LoVo (cell line): ENCODE results near the gene CLINT1.

Experiments
- DNase-seq: peaks from one replicate; pipeline ENCODE4 v3.0.0-alpha.2; 2016; ENCODE audit warnings: low spot score

Gene CLINT1

DNA sequence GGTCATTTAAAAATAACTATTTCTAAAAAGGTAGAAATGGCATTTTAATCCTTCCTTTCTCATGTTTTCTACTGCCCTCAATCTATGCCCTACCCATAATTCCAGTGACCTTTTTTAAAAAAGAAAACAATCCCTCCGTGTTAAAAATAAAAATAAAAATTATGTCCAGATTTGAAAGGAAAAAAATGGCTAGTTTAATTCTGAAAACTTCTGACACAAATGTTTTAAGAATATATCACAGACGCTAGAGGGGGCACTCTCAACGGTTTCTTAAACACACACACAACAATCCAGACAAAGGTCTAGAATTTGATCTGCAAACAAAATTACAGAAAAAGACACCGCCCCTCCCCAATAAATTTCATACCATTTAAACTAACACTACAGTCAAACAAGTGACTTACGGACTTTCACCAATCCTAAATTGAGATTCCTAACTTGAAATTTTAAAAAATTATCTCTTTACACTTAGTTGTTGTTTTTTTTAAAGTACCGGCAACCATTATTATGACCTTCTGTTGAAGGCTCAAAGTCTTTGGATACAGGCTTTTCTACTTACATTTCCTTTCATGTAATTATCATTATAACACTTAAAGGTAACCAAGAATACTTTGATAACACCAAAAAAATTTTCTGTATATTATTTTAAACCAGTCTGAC lies 38.2 kb downstream of the CLINT1 start:
- DNase-seq: peak; percentile 49

DNA sequence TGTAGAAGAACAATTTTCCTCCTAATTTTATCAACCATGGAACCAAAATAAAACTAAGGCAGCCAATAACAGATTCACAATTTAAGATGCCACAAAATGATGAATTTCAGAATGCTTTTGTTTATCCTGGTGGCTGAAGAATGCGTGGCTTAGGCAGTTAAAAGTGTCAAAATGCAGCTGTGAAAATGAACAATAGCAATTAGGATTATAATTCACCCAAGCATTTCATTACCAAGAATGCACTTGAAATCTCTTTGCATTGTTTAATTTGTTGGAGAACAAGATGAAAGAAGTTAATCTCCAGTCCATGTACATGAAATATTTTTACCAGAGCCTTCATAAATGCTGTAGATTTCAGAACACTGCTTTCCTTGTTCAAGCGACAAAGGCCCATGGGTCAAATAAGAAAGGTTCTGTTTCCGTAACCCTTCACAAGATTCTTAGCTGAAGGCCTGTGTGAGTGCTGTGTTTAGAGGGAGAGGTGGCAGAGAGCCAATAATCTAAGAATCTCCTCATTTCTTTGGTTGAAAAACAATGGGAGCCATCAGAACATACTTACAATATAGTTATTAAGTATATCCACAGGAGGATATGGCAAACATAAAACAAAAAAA lies 39.3 kb downstream of the CLINT1 start:
- no peak for DNase-seq

DNA sequence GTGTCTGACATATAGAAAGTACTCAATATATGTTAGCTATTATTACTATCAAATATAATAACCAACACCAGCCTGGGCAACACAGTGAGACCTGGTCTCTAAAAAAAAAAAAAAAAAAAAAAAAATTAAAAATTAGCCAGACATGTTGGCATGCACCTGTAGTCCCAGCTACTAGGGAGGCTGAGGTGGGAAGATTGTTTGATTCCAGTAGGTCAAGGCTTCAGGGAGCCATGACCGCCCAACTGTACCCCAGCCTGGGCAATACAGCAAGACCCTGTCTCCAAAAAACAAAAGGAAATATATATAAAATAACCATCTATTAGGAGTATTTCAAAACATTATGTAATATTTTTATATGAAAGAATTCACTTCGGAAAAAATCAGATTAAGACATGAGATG lies 40.6 kb downstream of the CLINT1 start:
- no peak for DNase-seq

DNA sequence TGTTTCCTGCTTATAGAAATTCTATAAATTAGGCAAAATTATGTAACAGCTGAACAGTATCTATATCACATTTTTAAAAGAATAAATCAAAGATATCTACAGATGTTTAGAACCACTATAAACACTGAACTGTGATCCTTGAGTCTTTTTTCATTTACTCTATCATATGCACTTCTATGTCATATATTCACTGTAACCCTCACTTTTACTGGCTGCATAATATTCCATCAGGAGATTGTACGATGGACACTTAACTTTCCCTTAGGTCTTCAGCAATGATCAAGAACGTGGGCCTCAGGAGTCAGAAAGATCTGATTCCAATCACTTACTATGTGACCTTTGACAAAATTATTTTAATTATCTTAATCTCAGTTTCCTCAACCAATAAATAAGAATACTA lies 41.0 kb downstream of the CLINT1 start:
- DNase-seq: no peak

DNA sequence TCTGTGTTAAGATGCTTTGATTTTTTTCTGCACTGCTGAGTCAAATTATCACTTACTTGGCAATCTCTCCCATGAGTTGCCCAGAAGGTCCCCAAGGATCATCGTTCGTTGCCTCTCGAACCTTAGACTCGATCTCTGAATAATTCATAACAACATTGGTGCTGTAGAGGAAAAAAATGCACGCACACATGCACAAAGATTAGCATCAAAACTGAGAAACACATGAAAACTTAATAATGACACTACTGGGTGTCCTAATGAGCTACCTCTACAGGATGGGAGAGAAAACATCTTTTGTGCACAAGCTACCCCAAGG lies 41.6 kb downstream of the CLINT1 start:
- no peak for DNase-seq

DNA sequence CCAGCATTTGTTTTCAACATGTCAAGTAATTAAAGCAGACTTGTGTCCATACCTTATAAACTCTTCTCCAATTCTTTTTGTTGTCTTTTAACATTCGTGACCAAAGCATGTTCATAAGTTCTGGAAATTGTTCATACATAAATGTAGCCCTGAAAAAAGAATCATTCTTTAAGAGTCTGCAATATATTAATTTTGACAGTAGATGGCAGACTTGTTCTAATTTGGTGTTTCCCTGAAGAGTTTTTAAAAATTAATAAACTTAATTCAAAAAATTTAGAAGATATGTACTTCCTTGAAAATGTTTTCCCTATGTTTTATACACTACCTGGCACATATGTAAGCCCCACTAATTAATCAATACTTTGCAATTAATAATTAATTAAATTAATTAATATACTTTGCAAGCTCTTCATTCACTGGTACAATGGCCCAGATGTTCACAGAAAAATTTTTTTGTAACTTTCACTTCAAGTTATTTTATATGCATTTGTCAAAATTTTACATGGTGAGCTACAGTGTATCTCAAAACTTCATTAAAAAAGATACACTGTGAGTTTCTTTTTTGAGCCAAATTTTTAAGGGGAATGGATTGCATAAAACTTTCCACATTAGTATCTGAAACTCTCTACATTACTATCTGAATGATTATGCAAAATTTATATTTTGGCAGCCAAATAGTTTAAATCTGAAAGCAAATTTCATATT lies 42.1 kb downstream of the CLINT1 start:
- peak; percentile 32 for DNase-seq

DNA sequence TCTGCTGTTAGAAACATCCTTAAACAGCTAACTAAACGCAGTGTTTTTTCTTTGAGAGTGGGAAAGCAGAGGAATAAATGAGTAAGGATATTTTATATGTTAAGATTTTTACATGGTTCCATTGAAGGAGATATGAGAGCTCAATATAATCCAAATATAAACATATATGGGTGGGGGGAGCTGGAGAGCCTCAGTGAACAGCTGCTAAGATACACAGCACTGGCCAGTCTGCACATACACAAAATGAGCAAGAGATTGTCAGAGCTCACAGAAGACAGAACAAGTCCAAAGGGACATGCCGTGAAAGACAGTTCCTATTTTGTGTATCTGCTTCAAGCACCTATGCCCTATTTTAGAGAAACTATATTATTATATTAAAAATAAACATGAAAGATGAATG lies 46.9 kb downstream of the CLINT1 start:
- no peak for DNase-seq

DNA sequence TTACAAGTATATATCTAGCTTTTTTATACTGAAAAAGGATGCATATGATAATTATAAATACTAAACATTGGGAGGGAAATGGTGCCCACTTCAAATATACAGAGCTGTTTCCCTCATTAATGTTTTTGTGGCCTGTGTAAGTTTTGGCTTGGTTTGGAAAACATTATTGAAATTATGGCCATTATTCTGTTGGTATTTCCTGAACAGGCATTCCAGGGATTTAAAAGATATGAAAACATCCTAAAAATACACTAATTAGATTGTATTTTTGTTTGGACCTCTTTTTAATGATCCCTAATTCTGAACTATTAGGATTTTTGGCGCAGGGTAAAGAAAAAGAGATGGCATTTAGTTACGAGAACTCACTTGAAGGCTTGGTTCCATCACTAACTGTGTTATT lies 50.9 kb downstream of the CLINT1 start:
- DNase-seq: no peak

DNA sequence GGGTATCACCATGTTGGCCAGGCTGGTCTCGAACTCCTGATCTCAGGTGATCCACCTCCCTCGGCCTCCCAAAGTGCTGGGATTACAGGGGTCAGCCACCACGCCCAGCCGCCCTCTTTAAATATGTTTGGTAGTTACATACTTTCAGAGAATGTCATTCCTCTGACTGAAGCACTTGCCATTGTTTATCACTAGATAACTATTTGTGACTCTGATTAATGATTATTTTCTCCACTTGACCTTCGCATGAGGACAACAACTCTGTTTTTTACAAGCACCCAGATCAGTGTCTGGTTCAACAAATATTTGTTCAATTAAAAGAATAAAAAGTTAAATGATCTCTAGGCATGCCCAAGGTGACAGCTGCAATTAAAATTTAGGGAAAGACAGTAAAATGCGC lies 56.2 kb downstream of the CLINT1 start:
- DNase-seq: no peak

DNA sequence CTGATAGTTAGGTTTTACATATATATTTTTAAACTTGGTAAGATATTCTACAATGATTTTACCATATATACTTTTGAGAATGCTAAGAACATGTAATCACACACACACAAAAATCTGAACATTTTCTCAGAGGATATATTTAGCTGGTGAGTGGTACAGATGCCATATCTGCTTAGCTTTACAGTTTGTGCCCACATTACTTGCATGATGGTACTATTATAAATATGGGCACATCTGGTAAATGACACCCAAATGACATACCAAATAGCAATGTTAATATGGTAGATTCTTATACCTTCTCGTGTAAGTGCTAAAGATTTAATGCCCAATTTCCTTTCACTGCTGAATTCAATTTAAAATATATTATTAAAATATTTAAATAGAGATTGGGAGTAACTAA lies 58.8 kb downstream of the CLINT1 start:
- no peak for DNase-seq

DNA sequence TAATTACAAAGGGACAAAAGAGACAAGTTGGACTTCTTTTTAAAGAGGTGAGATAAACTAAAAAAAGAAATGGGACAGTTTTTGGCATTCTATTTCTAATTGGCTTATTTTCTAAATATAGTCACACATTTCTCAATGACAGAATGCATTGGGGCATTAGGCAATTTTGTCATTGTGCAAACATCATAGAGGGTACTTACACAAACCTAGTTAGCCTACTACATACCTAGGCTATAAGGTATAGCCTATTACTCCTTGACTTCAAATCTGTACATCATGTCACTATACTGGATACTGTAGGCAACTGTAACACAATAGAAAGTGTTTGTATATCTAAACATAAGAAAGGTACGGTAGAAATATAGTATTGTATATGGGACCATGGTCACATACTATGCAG lies 59.4 kb downstream of the CLINT1 start:
- no peak for DNase-seq

DNA sequence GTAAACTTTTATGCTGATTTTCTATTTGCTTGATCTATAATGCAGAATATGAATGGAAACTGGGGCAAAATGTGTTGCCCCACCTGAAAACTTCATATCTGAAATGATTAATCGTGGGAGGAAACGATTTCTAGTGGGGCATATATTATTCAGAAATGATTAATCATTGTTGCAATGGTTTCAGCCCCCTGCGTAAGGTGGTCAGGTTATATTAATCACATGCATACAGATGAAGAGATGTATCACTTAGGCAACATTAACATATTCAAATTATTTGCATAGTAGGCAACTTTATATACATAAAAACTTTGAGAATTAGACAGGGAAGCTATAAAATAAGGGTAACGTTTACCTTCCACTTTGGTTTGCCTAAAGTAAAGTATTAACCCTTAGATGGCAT lies 65.6 kb downstream of the CLINT1 start:
- DNase-seq: no peak

DNA sequence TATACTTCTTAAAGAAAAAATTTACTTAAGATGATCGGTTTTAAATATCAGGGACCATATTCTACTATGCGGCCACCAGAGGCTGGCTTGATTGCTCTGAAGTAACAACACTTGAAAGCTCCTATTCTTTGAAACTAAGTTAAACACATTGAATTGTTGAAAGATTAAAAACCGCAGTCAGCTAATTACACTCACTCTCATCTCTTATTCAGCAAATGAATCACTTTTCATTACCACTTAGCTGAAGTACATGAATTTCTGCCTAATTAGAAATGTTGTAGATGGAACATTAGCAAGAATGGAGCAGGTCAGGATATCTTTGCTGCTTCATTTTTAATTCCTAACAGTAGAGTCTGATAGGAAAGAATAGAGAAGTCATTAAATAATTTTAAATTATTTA lies 73.1 kb downstream of the CLINT1 start:
- DNase-seq: no peak

DNA sequence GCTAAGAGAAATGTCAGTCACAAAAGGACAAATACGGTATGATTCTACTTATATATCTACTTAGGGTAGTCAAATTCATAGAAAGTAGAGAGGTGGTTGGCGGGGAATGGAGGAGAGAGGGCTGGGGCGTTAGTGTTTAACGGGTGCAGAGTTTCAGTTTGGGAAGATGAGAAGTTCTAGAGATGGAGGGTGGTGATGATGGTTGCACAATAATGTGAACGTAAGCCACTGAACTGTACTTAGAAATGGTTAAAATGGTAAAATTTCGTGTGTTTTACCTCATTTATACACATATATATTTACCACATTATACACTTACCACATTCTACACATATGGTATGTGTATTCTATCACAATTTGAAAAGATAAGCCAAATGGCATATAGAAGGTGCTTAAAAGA lies 79.7 kb downstream of the CLINT1 start:
- DNase-seq: no peak

DNA sequence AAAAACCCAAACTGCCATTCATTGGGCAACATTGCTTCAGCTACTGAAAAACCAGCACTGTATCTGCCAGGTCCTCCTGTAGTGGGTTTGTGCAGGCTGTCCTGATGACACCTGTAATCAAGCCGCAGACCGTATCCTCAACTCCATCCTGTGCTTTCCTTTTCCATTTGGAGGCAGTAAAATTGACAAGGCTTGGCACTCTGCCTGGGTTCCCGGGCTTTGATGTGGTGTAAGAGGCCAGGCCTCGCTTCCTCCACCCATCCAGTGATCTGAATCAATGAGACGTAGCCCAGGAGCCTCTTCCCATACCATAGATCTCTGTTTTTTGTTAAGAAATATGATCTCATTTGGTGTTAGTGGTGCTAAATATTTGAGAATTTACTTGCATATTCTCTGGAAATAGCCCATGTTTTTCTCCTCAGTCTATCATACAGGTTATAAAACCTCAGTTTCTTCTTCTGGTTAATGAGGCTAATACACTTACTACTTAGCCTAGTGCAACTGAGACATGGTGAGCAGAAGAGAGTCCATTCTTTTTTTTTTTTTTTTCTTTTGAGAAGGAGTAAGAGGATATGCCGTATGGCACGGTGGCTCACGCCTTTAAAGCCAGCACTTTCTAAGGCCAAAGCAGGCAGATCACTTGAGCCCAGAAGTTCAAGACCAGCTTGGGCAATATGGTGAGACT lies 80.7 kb downstream of the CLINT1 start:
- peak; percentile 87 for DNase-seq

DNA sequence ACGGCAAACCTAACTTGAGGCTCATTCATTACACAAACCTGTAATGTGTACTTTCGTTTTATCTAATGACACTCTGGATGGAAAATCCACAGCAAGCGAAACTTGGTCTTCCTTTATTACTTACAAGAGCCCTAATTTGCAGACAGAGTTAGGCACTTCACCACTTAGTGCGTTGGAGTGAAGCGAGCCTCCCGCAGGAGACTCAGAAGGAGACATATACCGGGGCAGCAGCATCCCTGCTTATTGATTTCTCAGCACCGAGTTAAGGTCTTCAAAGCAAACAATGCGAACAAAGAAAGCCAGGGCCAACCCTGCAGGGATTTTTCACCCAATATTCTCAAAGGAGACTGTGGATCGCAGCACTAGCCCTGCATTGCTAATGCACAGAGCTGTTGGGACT lies 86.8 kb downstream of the CLINT1 start:
- no peak for DNase-seq

DNA sequence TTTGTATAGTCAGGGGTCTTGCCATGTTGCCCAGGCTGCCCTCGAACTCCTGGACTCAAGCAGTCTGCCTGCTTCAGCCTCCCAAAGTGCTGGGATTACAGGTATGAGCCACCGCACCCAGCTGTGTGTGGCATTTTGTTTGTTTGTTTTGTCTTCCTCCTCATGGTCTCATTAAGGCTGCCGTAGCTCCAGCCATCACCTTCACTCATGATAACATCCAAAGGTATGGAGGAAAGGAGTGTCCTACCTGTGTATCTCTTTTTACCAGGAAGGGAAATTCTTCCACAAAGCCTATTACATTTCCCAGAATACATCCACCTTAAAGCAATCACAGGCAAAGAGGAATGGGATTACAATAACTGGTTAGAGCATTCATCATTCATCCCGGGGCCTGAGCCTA lies 88.3 kb downstream of the CLINT1 start:
- DNase-seq: no peak

DNA sequence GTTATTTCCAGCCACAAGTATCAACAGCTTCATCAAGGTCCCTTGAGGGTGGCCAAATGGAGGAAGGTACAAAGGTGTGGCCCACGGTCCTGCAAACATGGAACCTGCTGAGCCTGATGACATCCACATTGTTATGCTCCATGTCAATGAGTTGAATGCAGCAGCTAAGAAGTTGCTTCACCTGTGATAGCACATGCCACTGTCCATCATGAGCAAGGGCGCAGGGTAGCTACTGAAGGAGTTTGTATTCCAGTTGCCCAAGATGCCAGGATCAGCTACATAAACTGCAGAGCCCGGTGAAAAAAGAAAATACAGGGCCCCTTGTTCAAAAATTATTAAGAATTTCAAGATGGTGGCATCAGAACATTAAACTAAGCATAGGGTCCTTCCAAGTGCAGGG lies 91.3 kb downstream of the CLINT1 start:
- DNase-seq: no peak

DNA sequence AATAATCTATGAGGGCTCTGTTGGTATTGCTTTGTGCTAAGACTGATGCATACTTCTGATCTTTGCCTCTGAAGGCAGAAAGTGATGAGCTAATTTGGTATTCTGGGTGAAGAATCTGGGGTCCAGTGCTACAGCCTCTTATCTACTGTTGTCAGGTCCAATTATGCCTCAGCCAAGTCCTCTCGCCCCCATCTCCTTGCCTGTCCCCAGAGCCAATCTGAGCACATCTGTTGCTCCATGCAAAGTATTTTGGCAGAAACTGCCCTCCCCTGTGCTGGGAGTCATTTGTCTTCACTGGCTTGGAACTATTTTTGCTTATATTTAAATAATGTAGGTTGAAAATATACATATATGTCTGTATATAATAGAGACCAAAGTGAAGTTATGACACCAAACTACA lies 92.0 kb downstream of the CLINT1 start:
- no peak for DNase-seq

DNA sequence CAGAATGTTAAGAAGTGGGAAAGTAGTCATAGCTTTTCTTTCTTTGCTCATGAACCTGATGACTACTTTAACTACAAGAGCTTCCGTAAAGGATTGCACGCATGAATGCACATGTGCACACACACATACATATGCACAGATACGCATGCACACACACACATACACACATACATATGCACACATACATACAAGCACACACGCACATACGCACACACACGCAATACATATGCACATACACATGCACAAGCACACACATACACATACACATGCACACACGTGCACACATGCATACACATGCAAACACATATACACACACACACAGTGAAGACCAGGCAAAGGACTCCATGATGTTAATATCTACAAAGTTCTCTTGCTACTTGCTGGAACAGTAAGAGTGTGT lies 92.5 kb downstream of the CLINT1 start:
- no peak for DNase-seq

DNA sequence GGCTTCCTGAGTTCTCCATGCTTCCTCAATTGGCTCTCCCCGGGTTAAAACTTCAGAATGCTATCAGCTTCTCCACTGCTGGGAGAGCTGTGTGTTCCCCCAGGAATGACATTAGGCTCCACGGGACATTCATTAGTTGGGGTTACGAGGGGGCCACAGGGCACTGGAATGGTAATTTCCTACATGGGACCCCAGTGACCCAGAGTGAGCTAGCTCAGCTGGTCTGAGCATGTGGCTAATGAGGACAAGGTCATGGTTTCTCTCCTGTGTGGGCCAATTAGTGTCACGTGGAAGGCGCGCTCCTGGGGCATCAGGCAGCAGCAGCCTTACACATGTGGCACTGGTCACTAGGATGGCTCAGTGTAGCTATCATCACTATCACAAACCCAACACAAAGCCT lies 94.4 kb downstream of the CLINT1 start:
- no peak for DNase-seq

DNA sequence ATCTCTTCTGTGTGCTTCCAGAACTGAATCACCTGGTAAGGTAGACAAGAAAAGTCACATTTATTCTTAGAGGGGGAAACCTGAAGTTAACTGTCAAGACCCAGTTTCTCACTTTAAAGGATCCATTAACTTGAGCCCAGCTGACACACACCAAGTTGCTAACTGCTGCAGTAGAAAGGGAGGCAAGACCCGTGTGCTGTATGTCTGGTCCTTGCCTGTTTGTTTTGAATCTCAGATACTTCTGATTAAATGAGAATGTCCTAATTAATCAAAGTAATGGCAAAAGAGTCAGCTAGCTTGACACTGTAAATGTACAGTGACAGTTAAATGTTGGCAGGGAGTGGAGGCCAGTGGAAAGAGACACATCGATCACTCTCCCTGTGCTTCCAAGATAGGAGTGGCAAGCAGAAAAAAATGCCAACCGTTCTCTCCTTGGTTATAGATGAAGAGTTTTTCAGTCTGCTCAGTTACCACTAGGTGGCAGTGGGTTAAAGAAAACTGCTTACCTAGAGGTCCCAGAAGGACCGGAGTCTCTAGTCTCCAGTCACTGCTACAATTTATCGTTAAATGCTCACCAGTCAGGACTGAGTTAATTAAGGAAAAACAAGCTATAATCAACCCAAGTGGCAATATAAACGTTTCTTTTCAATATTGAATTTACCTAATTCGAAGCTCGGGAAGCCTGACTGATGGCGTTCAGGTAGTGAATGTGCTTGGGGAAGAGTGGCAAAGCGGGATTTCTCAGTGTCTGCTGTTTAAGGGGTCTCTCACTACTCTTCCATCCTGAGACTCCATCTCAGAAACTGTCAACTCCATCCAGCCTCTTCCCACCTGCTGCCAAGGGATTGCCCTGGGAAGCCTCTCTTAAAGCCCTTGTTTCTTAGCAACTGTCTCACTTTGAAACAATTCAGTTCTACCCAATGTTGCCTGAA lies 97.0 kb downstream of the CLINT1 start:
- DNase-seq: peak; percentile 72
